ENCODE measurements around the gene ALK.

- TF ChIP-seq CTCF (IDR thresholded peaks at IDR 0.05): no peak
- no peak for TF ChIP-seq POLR2A (IDR thresholded peaks at IDR 0.05)
Measured at GRCh38 chr2:29480426-29480825, 441.0 kb downstream of the ALK start.

All from thyroid gland (tissue), 4 donors.